Right lobe of liver (tissue), 6 donors: Measurements from ENCODE around the gene SIK1. TPM values are rescaled to one million over a fixed set of nuclear protein-coding genes. Genes with fewer than 3 reads are reported as not detected.
"Not testable (repeated sequence)": the region's sequence is repeated elsewhere in the genome, so short reads cannot be mapped to it uniquely, and the experiment has no call there.

Experiments used
- ATAC-seq, 4 donors: fragments of 200-7000 bp; cut with Tn5 transposase; one replicate each; pipeline ENCODE4 v1.9.1; 2020; ENCODE audit warnings: mild to moderate bottlenecking in 4 of 4, moderate library complexity in 4 of 4
- DNase-seq, 3 donors: peaks; one replicate each; pipeline ENCODE4 v3.0.0-alpha.2; 2020
- H3K27ac ChIP-seq, 3 donors: fragments of 200-600 bp; one replicate each; pipeline ENCODE4 v1.8.0; 2022
- H3K27me3 ChIP-seq, 2 donors: fragments of 200-600 bp; one replicate each; pipeline ENCODE4 v1.8.0; 2022
- H3K36me3 ChIP-seq, 4 donors: fragments of 200-600 bp; sonication (generic) in 1 of 4; one replicate each; pipeline versions ENCODE4 v1.5.1 to v1.8.0; 2017 to 2022; ENCODE audit warnings: control low read depth in 1 of 4
- H3K4me1 ChIP-seq, 4 donors: fragments of 200-600 bp; sonication (generic) in 1 of 4; one replicate each; pipeline versions ENCODE4 v1.5.1 to v1.8.0; 2017 to 2022; ENCODE audit warnings: control low read depth in 1 of 4
- H3K4me3 ChIP-seq, 3 donors: fragments of 200-600 bp; one replicate each; pipeline ENCODE4 v1.8.0; 2022
- H3K9me3 ChIP-seq, 4 donors: fragments of 200-600 bp; sonication (generic) in 1 of 4; one replicate each; pipeline versions ENCODE4 v1.5.1 to v1.8.0; 2017 to 2022; ENCODE audit warnings: control low read depth in 1 of 4
- CTCF ChIP-seq, 4 donors: fragments of 200-600 bp in 3 of 4; fragments of 450-650 bp in 1 of 4; IDR thresholded peaks; one replicate each; pipeline versions ENCODE4 v1.5.1 to v1.8.0; 2016 to 2022; ENCODE audit warnings: antibody characterized with exemption in 4 of 4, mild to moderate bottlenecking in 2 of 4
- POLR2A ChIP-seq: fragments of 450-650 bp; IDR thresholded peaks from one replicate; pipeline ENCODE4 v1.6.1; 2017; ENCODE audit warnings: antibody characterized with exemption, mild to moderate bottlenecking
- WGBS: methylation state at CpG from one replicate; pipeline ENCODE4 v1.1.6; 2018; ENCODE audit warnings: low coverage, low lambda C conversion rate; ENCODE audit not compliant: insufficient coverage; ENCODE audit errors: missing lambda C conversion rate; 5-methylcytosine and 5-hydroxymethylcytosine counted together
- intact Hi-C, 2 donors: fragments of 100-400 bp; cut with DNase I; formaldehyde crosslinking; loops; one replicate each; pipeline versions ENCODE4 v1.11.2 to v1.14.1; 2022
- long read RNA-seq: library from polyadenylated mRNA; unstranded; transcript quantifications from one replicate; pipeline ENCODE4 v2.0.0, GENCODE V29; 2019
- total RNA-seq, 6 experiments: library from RNA; depleted of rRNA in 2 of 6; stranded (reverse); fragments of >200 nt in 2 of 6; fragmentation: NEBNext Ultra II Directional in 3 of 6; extraction: Animal tissue kit (Norgen Biotek cat#: 25700) in 3 of 6; gene quantifications; one replicate each; pipeline versions ENCODE4 v1.1.0 to v1.2.4, GENCODE V29; 2016 to 2023
- donor health status: DM: no; HTN: yes; CAD: no.
- donor health status: DM: no; HTN: no; CAD: no.
- donor health status: DM: no; HTN: no; CAD: no.
- donor health status: DM: no; HTN: yes; CAD: no.
- donor health status: DM: no; HTN: yes; CAD: no.

SIK1 gene
- total RNA-seq = 10 to 100 TPM in 3 of 6 experiments, 1 to 10 TPM in 3; 4.2 to 44.4 (median 23.9) TPM
- long read RNA-seq = 0 reads

GRCh38 chr21:43426404-43427241, at the start of gene SIK1:
Gene SIK1, minus strand, starts transcription at chr21:43427131. Its CDS starts 953 bp downstream, at chr21:43426178.
- H3K27me3 ChIP-seq, H3K9me3 ChIP-seq, H3K4me3 ChIP-seq, H3K27ac ChIP-seq, H3K4me1 ChIP-seq, H3K36me3 ChIP-seq, intact Hi-C loops: not testable (repeated sequence)
- no CpG with 5 or more reads among the region's 120 CpGs for WGBS
- DNase-seq (peak in 1 of 3 donors; percentile 60), ATAC-seq (peak in 3 of 4 donors; percentile 5 to 24 (median 5))

GRCh38 chr21:43471597-43472242, 44.8 kb upstream of the SIK1 start:
- H3K27ac ChIP-seq, H3K4me1 ChIP-seq, H3K36me3 ChIP-seq, H3K27me3 ChIP-seq, DNase-seq, H3K9me3 ChIP-seq, ATAC-seq, H3K4me3 ChIP-seq, intact Hi-C loops: not testable (repeated sequence)
- WGBS = no CpG with 5 or more reads among the region's 16 CpGs

- no CpG with 5 or more reads among the region's 31 CpGs for WGBS
- H3K4me1 ChIP-seq, H3K27me3 ChIP-seq, H3K9me3 ChIP-seq, DNase-seq, H3K36me3 ChIP-seq, H3K27ac ChIP-seq, intact Hi-C loops, H3K4me3 ChIP-seq, ATAC-seq: not testable (repeated sequence)
Measured at GRCh38 chr21:43469719-43470458, 43.0 kb upstream of the SIK1 start.

- DNase-seq (no peak), ATAC-seq (no peak)
- Histone ChIP-seq H3K4me3 (no peak overlapping the region), H3K9me3 (no peaks in the 10 kb centered on the region), H3K27ac (no peak overlapping the region), H3K4me1 (no peaks in the 10 kb centered on the region), H3K27me3 (no peaks in the 10 kb centered on the region), H3K36me3 (no peaks in the 10 kb centered on the region)
- intact Hi-C loops = no loop called here
- 79% methylated on average over 1 of the region's 1 CpG for WGBS
- TF ChIP-seq POLR2A (peak; percentile 11), CTCF (IDR thresholded peaks at IDR 0.05) (no peak)
Measured at GRCh38 chr21:43467785-43468184, 40.9 kb upstream of the SIK1 start.

- H3K4me3 ChIP-seq, H3K36me3 ChIP-seq, H3K9me3 ChIP-seq, H3K27ac ChIP-seq, H3K4me1 ChIP-seq, DNase-seq, intact Hi-C loops, H3K27me3 ChIP-seq: not testable (repeated sequence)
- peak; percentile 49 to 68 (median 63) for ATAC-seq
- WGBS = no CpG with 5 or more reads among the region's 5 CpGs
Measured at GRCh38 chr21:43465159-43465558, 38.2 kb upstream of the SIK1 start.

GRCh38 chr21:43463498-43464261, 36.7 kb upstream of the SIK1 start:
- H3K9me3 ChIP-seq, H3K27me3 ChIP-seq, H3K4me3 ChIP-seq, intact Hi-C loops, H3K4me1 ChIP-seq, H3K36me3 ChIP-seq: not testable (repeated sequence)
- peak; percentile 19 to 58 (median 49) for DNase-seq
- WGBS = 20% methylated on average over 1 of the region's 20 CpGs
- peak; percentile 75 to 88 (median 78) for ATAC-seq
- H3K27ac ChIP-seq = peak overlapping the region in 1 of 3 donors; percentile 55

- intact Hi-C loops, H3K27ac ChIP-seq, H3K4me1 ChIP-seq, DNase-seq, H3K36me3 ChIP-seq, H3K4me3 ChIP-seq, H3K27me3 ChIP-seq, H3K9me3 ChIP-seq: not testable (repeated sequence)
- WGBS = no CpG with 5 or more reads among the region's 17 CpGs
- ATAC-seq = peak; percentile 10 to 26 (median 14)
Measured at GRCh38 chr21:43462932-43463331, 36.0 kb upstream of the SIK1 start.

GRCh38 chr21:43460475-43460874, 33.5 kb upstream of the SIK1 start:
- H3K27me3 ChIP-seq, DNase-seq, H3K4me1 ChIP-seq, H3K36me3 ChIP-seq, intact Hi-C loops, H3K4me3 ChIP-seq, ATAC-seq, H3K9me3 ChIP-seq, H3K27ac ChIP-seq: not testable (repeated sequence)
- WGBS = no CpG with 5 or more reads among the region's 13 CpGs

- H3K27ac ChIP-seq, ATAC-seq, H3K27me3 ChIP-seq, H3K36me3 ChIP-seq, H3K4me1 ChIP-seq, DNase-seq, intact Hi-C loops, H3K4me3 ChIP-seq, H3K9me3 ChIP-seq: not testable (repeated sequence)
- WGBS = 89% methylated on average over 5 of the region's 12 CpGs
Measured at GRCh38 chr21:43458995-43459394, 32.1 kb upstream of the SIK1 start.
